Erythroblast (primary cell): Measurements from ENCODE around the gene RASA2.

Experiments
- GATA1 ChIP-seq: IDR thresholded peaks from 2 replicates; pipeline ENCODE4 v1.6.1; 2011; ENCODE audit warnings: low read depth, mild to moderate bottlenecking, control low read depth, low read length, moderate library complexity
- POLR2A ChIP-seq: IDR thresholded peaks from 2 replicates; pipeline ENCODE4 v1.6.1; 2011; ENCODE audit warnings: mild to moderate bottlenecking, low read length

- TF ChIP-seq POLR2A: no peak
- TF ChIP-seq GATA1: no peak
Measured at GRCh38 chr3:141507392-141508066, 20.7 kb downstream of the RASA2 start.
